ENCODE results near the gene KRT39. TPM values are rescaled to one million over a fixed set of nuclear protein-coding genes. Genes with fewer than 3 reads are reported as not detected.

Gene KRT39
- total and polyA plus RNA-seq, 2 of the 13 experiments (the other 11 are each of a cell fraction or from before 2014, with no cell fraction given): 0.07 to 1.2 TPM

DNA sequence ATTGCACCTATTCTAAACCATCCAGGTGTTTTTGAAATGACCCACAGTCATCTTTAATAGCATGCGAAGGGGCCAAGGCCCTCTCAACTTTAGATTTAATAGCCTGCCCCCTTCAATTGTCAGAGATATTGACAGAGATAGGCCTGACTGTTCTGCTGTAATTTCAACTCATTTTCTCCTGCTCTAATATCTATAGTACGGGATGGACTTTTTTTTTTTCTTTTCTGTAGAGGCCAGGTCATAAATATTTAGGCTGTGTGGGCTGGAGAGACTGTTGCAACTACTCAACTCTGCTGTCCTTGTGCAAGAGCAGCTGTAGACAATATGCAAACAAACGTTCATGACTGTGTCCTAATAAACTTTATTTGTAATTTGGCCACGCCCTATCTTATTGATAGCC, 57.0 kb downstream of the KRT39 start (continued):
- 0 out of 2 replicates have a peak, but pooled peaks have one; percentile 21 for TF ChIP-seq FOXK1 (CRISPR knock-in tag; IDR thresholded peaks at IDR 0.05; ENCODE audit: borderline replicate concordance, low read depth)
- TF ChIP-seq ZNF670 (CRISPR knock-in tag; IDR thresholded peaks at IDR 0.05; ENCODE audit: borderline replicate concordance): 0 out of 2 replicates have a peak, but pooled peaks have one; percentile 7
- TF ChIP-seq, protein P1, sequence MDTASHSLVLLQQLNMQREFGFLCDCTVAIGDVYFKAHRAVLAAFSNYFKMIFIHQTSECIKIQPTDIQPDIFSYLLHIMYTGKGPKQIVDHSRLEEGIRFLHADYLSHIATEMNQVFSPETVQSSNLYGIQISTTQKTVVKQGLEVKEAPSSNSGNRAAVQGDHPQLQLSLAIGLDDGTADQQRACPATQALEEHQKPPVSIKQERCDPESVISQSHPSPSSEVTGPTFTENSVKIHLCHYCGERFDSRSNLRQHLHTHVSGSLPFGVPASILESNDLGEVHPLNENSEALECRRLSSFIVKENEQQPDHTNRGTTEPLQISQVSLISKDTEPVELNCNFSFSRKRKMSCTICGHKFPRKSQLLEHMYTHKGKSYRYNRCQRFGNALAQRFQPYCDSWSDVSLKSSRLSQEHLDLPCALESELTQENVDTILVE (CRISPR knock-in tag; IDR thresholded peaks at IDR 0.05): no peak
- TF ChIP-seq ZNF234 (CRISPR knock-in tag; conservative IDR thresholded peaks at IDR 0.05): no peak

GRCh38 chr17:40909351-40909750, 57.4 kb downstream of the KRT39 start:
- no peaks in the 10 kb centered on the region for H3K9me3 ChIP-seq (ENCODE audit: low read length)
- ChIA-PET POLR2A (interaction anchor here (1.6 kb wide), 1 partner anchor 150 kb away, joined by 3 read pairs; no protein-coding TSS in a partner anchor), CTCF (ENCODE audit: low intra/inter-chr PET ratio, low total read pairs) (interaction anchor here (0.6 to 3.3 kb wide), 12 partner anchors 46 to 758 kb away, joined by 3 to 32 read pairs (median 6); no protein-coding TSS in a partner anchor)
- peaks cover 33% of the 10 kb centered on the region for H3K4me1 ChIP-seq (ENCODE audit: insufficient read depth, low read length)
- H3K27ac ChIP-seq (ENCODE audit: extremely low read length, insufficient read depth, low read length): no peak overlapping the region
- WGBS (ENCODE audit: low lambda C conversion rate): 0% methylated on average over 5 of the region's 5 CpGs
- H3K4me3 ChIP-seq (replicated peaks in 1 of 3; ENCODE audit: insufficient read depth in 1 of 3, low read depth in 2 of 3, low read length in 3 of 3): no peak overlapping the region
- no peak overlapping the region for H3K9ac ChIP-seq (ENCODE audit: insufficient read depth, low read depth, low read length)
- ATAC-seq (peak; percentile 93), DNase-seq (ENCODE audit: low spot score) (peak; percentile 92), FAIRE-seq (peak; percentile 95)
- H3K36me3 ChIP-seq (replicated peaks in 1 of 2; ENCODE audit: control insufficient read depth in 1 of 2, insufficient read depth in 2 of 2, low read length in 2 of 2): no peaks in the 10 kb centered on the region
- H2AFZ ChIP-seq (ENCODE audit: low read length): no peak overlapping the region
- no TSS peak for BruUV-seq (replicated peaks)
- H3K79me2 ChIP-seq (ENCODE audit: insufficient read depth, low read length): no peaks in the 10 kb centered on the region
- no peaks in the 10 kb centered on the region for H4K20me1 ChIP-seq (ENCODE audit: insufficient read depth, low read length)
- no peak overlapping the region for H3K4me2 ChIP-seq (ENCODE audit: low read depth, low read length)
- no peaks in the 10 kb centered on the region for H3K27me3 ChIP-seq (ENCODE audit: control insufficient read depth in 1 of 2, insufficient read depth in 2 of 2, low read length in 2 of 2)
- in situ Hi-C loops (cut with HindIII; ENCODE audit: extremely low pct_ligation_motif_present, low pct_unique_long_range_greater_than_20kb) (loop anchor here (5.0 kb wide), 1 partner anchor 413 kb away; no protein-coding TSS in a partner anchor), intact Hi-C loops (cut with micrococcal nuclease; ENCODE audit: unreplicated experiment) (loop anchor here (1.0 to 10.0 kb wide), 9 partner anchors 47 to 753 kb away; partner anchors contain the start of genes KRT19, KRTAP1-1, KRTAP2-1 and KRTAP3-1)
- no peak for TF ChIP-seq YEATS2 (CRISPR knock-in tag; IDR thresholded peaks at IDR 0.05; ENCODE audit: borderline replicate concordance)
- peak; percentile 64; the same call in 1 of the 2 replicates for TF ChIP-seq CBX5 (CRISPR knock-in tag; IDR thresholded peaks at IDR 0.05; ENCODE audit: borderline replicate concordance)
- peak; percentile 51 for TF ChIP-seq TEAD3 (CRISPR knock-in tag; optimal IDR thresholded peaks at IDR 0.05; ENCODE audit: borderline replicate concordance)
- TF ChIP-seq TFAP4 (IDR thresholded peaks at IDR 0.05; ENCODE audit: borderline replicate concordance, low read depth): peak; percentile 24; the same call in 1 of the 2 replicates
- peak; percentile 88 for TF ChIP-seq ZSCAN9 (CRISPR knock-in tag; IDR thresholded peaks at IDR 0.05; ENCODE audit: borderline replicate concordance)
- no peak for TF ChIP-seq ZNF605 (CRISPR knock-in tag; IDR thresholded peaks at IDR 0.05)
- TF ChIP-seq, protein P2, sequence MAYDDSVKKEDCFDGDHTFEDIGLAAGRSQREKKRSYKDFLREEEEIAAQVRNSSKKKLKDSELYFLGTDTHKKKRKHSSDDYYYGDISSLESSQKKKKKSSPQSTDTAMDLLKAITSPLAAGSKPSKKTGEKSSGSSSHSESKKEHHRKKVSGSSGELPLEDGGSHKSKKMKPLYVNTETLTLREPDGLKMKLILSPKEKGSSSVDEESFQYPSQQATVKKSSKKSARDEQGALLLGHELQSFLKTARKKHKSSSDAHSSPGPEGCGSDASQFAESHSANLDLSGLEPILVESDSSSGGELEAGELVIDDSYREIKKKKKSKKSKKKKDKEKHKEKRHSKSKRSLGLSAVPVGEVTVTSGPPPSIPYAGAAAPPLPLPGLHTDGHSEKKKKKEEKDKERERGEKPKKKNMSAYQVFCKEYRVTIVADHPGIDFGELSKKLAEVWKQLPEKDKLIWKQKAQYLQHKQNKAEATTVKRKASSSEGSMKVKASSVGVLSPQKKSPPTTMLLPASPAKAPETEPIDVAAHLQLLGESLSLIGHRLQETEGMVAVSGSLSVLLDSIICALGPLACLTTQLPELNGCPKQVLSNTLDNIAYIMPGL (CRISPR knock-in tag; IDR thresholded peaks at IDR 0.05; ENCODE audit: borderline replicate concordance in 1 of 2, low read depth in 1 of 2): peak; percentile 25 to 40; a peak in 2 of 4 replicates
- TF ChIP-seq, protein P3, sequence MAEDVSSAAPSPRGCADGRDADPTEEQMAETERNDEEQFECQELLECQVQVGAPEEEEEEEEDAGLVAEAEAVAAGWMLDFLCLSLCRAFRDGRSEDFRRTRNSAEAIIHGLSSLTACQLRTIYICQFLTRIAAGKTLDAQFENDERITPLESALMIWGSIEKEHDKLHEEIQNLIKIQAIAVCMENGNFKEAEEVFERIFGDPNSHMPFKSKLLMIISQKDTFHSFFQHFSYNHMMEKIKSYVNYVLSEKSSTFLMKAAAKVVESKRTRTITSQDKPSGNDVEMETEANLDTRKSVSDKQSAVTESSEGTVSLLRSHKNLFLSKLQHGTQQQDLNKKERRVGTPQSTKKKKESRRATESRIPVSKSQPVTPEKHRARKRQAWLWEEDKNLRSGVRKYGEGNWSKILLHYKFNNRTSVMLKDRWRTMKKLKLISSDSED (CRISPR knock-in tag; IDR thresholded peaks at IDR 0.05): no peak
- TF ChIP-seq HMG20A (CRISPR knock-in tag; IDR thresholded peaks at IDR 0.05; ENCODE audit: borderline replicate concordance): peak; percentile 23; the same call in 1 of the 2 replicates
- TF ChIP-seq, protein P4, sequence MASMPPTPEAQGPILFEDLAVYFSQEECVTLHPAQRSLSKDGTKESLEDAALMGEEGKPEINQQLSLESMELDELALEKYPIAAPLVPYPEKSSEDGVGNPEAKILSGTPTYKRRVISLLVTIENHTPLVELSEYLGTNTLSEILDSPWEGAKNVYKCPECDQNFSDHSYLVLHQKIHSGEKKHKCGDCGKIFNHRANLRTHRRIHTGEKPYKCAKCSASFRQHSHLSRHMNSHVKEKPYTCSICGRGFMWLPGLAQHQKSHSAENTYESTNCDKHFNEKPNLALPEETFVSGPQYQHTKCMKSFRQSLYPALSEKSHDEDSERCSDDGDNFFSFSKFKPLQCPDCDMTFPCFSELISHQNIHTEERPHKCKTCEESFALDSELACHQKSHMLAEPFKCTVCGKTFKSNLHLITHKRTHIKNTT (CRISPR knock-in tag; IDR thresholded peaks at IDR 0.05): no peak
- peak; percentile 66; the same call in 1 of the 2 replicates for TF ChIP-seq ZNF24 (IDR thresholded peaks at IDR 0.05)
- TF ChIP-seq ARNT (IDR thresholded peaks at IDR 0.05): no peak

Measured in HepG2 (cell line).